ENCODE measurements around the gene NOL4L.
"Not testable (repeated sequence)": the region's sequence is repeated elsewhere in the genome, so short reads cannot be mapped to it uniquely, and the experiment has no call there.

NOL4L gene

DNA sequence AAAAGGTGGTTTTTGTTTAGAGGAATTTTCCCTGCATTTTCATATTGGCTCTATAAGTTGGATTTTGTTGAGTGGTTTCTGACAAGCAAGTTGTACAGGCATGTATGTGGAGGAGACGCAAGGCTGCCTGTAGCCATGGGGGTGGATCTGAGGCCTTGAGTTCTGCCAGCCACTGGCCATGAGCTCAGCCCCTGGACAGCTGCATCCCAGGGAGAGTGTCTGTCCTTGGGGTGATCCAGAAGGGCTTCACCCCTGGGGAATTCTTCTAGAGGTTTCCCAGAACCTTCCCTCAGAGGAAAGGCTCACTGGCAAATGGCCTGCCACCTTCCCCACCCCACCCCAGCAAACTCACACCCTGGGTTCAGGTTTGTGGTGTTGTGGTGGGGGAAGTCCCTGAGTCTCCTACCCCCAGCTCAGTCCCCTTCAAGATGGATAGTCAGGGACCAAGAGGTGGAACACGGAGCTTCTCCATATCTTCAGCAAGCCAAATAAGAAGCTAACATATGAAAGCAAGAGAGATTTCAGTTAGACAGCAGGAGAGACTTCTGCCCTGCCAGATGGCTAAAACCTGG lies 11.6 kb upstream of the NOL4L start:
- Mint-ChIP-seq H3K27me3 (ENCODE audit: low read depth, poor library complexity) (peaks cover 4% of the 10 kb centered on the region), H3K4me1 (peaks cover 10% of the 10 kb centered on the region), H3K9me3 (no peaks in the 10 kb centered on the region), H3K4me3 (no peak overlapping the region), H3K27ac (no peak overlapping the region), H3K36me3 (ENCODE audit: low read depth) (no peaks in the 10 kb centered on the region)
- no peak for DNase-seq
- TF ChIP-seq, protein P1, sequence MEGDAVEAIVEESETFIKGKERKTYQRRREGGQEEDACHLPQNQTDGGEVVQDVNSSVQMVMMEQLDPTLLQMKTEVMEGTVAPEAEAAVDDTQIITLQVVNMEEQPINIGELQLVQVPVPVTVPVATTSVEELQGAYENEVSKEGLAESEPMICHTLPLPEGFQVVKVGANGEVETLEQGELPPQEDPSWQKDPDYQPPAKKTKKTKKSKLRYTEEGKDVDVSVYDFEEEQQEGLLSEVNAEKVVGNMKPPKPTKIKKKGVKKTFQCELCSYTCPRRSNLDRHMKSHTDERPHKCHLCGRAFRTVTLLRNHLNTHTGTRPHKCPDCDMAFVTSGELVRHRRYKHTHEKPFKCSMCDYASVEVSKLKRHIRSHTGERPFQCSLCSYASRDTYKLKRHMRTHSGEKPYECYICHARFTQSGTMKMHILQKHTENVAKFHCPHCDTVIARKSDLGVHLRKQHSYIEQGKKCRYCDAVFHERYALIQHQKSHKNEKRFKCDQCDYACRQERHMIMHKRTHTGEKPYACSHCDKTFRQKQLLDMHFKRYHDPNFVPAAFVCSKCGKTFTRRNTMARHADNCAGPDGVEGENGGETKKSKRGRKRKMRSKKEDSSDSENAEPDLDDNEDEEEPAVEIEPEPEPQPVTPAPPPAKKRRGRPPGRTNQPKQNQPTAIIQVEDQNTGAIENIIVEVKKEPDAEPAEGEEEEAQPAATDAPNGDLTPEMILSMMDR (IDR thresholded peaks at IDR 0.05), result no peak

DNA sequence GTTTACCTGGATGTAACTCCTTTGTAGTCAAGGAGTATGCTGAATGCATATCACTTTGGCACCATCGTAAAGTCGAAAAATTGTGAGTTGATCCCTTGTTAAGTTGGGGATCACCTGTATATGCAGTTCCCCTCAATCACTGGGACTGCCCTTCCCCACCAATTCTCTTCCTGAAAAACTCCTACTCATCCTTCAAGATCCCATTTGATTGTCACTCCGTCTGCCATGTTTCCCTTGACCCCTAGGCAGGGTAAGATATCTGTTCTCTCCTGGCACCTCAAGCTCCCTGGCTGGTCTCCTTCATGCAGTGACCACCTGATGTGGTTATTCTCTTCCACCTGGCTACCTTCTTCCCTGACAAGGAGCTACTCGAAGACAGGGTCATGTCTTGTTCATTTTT lies 10.0 kb upstream of the NOL4L start:
- Mint-ChIP-seq H3K9me3 (no peaks in the 10 kb centered on the region), H3K27ac (no peak overlapping the region), H3K27me3 (ENCODE audit: low read depth, poor library complexity) (peaks cover 13% of the 10 kb centered on the region), H3K4me1 (peaks cover 10% of the 10 kb centered on the region), H3K4me3 (no peak overlapping the region), H3K36me3 (ENCODE audit: low read depth) (no peaks in the 10 kb centered on the region)
- no peak for DNase-seq
- TF ChIP-seq, protein P1 (IDR thresholded peaks at IDR 0.05), result no peak

DNA sequence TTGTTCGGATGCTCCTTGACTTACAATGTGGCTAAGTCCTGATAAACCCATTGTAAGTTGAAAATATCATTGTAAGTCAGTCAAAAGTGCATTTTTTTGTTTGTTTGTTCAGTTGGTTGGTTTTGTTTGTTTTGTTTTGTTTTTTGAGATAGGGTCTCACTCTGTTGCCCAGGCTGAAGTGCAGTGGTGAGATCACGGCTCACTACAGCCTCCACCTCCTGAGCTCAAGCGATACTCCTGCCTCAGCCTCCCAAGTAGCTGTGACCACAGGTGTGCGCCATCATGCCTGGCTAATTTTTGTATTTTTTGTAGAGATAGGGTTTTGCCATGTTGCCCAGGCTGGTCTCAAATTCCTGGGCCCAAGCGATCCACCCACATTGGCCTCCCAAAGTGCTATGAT lies 9.5 kb upstream of the NOL4L start:
- H3K4me1 Mint-ChIP-seq; H3K36me3 Mint-ChIP-seq (ENCODE audit: low read depth); H3K9me3 Mint-ChIP-seq; H3K4me3 Mint-ChIP-seq; DNase-seq; H3K27ac Mint-ChIP-seq: not testable (repeated sequence)
- H3K27me3 Mint-ChIP-seq (ENCODE audit: low read depth, poor library complexity), result peaks cover 14% of the 10 kb centered on the region

DNA sequence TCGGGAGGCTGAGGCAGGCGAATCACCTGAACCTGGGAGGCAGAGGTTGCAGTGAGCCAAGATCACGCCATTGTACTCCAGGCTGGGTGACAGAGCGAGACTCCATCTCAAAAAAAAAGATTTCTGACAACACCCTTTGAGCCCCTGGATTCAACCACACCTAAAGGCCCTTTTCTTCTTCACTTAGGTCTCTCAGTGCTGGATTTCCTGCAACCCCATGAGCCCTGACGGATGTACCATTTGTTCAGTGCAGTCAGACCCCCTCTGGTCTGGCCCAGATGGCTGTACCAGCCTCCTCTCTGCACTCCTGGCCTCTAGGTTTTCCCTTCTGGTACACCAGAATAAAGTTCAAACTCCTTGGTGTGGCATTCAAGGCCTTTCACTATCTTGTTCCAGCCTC lies 9.1 kb upstream of the NOL4L start:
- H3K4me1 Mint-ChIP-seq, result peaks cover 10% of the 10 kb centered on the region
- H3K27ac Mint-ChIP-seq, result no peak overlapping the region
- no peak for DNase-seq
- peaks cover 16% of the 10 kb centered on the region for H3K27me3 Mint-ChIP-seq (ENCODE audit: low read depth, poor library complexity)
- no peak overlapping the region for H3K4me3 Mint-ChIP-seq
- no peaks in the 10 kb centered on the region for H3K36me3 Mint-ChIP-seq (ENCODE audit: low read depth)
- TF ChIP-seq, protein P1 (IDR thresholded peaks at IDR 0.05), result no peak
- H3K9me3 Mint-ChIP-seq, result no peaks in the 10 kb centered on the region

DNA sequence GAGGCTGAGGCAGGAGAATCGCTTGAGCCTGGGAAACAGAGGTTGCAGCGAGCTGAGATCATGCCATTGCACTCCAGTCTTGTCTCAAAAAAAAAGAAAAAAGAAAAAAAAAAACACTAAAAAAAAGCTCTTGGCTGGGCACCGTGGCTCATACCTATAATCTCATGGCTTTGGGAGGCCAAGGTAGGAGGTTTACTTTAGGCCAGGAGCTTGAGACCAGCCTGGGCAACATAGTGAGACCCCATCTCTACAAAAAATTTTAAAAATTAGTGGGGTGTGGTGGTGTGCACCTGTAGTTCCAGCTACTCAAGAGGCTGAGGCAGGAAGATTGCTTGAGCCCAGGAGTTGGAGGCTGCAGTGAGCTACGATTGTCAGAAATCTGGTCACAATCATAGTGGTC lies 7.5 kb upstream of the NOL4L start:
- peaks cover 21% of the 10 kb centered on the region for H3K27me3 Mint-ChIP-seq (ENCODE audit: low read depth, poor library complexity)
- not testable (repeated sequence) for H3K9me3 Mint-ChIP-seq; H3K27ac Mint-ChIP-seq; H3K4me1 Mint-ChIP-seq; H3K36me3 Mint-ChIP-seq (ENCODE audit: low read depth); DNase-seq; H3K4me3 Mint-ChIP-seq

DNA sequence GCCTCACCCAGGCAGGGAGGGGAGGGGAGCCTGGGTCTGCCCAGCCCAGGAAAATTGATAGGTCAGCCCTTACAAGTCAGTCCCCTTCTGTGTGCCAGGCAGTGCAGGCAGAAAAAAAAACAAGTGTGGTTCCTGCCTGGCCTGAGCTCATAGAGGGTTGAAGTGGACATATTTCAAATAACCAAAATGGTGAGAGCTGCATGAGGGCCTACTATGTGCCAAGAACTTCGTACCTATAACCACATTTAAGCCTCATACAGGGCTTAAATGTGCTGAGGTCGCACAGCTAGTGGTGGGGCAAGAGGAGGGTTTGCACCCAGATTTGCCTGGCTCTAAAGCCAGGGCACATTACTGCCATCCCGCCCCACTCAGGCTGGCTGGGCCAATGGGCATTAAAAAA lies 6.9 kb upstream of the NOL4L start:
- H3K36me3 Mint-ChIP-seq (ENCODE audit: low read depth), result no peaks in the 10 kb centered on the region
- H3K4me1 Mint-ChIP-seq, result peaks cover 4% of the 10 kb centered on the region
- peaks cover 27% of the 10 kb centered on the region for H3K27me3 Mint-ChIP-seq (ENCODE audit: low read depth, poor library complexity)
- no peak overlapping the region for H3K4me3 Mint-ChIP-seq
- no peak for DNase-seq
- H3K9me3 Mint-ChIP-seq, result no peaks in the 10 kb centered on the region
- H3K27ac Mint-ChIP-seq, result no peak overlapping the region
- TF ChIP-seq, protein P1 (IDR thresholded peaks at IDR 0.05), result no peak

DNA sequence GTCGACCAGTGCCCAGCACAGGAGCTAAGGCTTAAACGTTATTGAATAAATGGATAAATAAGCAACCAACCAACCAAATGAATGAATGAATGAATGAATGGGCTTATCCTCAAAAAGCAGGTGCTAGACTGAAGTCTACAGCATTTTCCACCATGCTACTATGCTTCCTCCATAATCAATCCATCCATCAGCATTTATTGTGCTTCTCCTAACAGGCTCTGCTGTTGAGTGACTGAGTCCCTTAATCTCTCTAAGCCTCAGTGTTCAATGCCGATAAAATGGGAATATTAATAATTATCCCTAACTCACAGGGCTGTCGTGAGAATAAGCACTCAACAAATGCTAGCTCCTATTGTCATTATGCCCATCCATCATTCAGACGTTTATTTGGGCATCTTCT lies 4.6 kb upstream of the NOL4L start:
- no peak overlapping the region for H3K4me3 Mint-ChIP-seq

More for the DNA sequence above, 4.6 kb upstream of the NOL4L start:
- no peak for DNase-seq
- Mint-ChIP-seq H3K27me3 (ENCODE audit: low read depth, poor library complexity) (peaks cover 42% of the 10 kb centered on the region), H3K36me3 (ENCODE audit: low read depth) (no peaks in the 10 kb centered on the region), H3K4me1 (peaks cover 13% of the 10 kb centered on the region), H3K9me3 (no peaks in the 10 kb centered on the region), H3K27ac (no peak overlapping the region)
- TF ChIP-seq, protein P1 (IDR thresholded peaks at IDR 0.05), result no peak

Measured in nephron progenitor cell (in vitro differentiated cells).